WTC11 (cell line): ENCODE measurements around the gene JOSD2. TPM values are rescaled to one million over a fixed set of nuclear protein-coding genes. Genes with fewer than 3 reads are reported as not detected.

ENCODE experiments used
- ATF1 ChIP-seq: sonication (generic); formaldehyde crosslinking; IDR thresholded peaks from 2 replicates; pipeline ENCODE4 v1.8.1; 2023; ENCODE audit warnings: mild to moderate bottlenecking, moderate library complexity, missing genetic modification reagents
- CTCF ChIP-seq: fragments of 200-600 bp; IDR thresholded peaks from 2 replicates; pipeline ENCODE4 v1.8.0; 2022; ENCODE audit warnings: antibody characterized with exemption
- E2F4 ChIP-seq: sonication (generic); formaldehyde crosslinking; IDR thresholded peaks from 2 replicates; pipeline ENCODE4 v1.8.1; 2022; ENCODE audit warnings: low read depth, mild to moderate bottlenecking, moderate library complexity, missing genetic modification reagents, borderline replicate concordance
- ERG ChIP-seq: fragments of 250-450 bp; sonication (Bioruptor Pico); IDR thresholded peaks from 2 replicates; pipeline ENCODE4 v1.8.0; 2021; ENCODE audit warnings: mild to moderate bottlenecking
- FOXP4 ChIP-seq: sonication (generic); formaldehyde crosslinking; IDR thresholded peaks from 2 replicates; pipeline ENCODE4 v1.8.0; 2022; ENCODE audit warnings: mild to moderate bottlenecking, missing genetic modification reagents
- GABPB1 ChIP-seq: sonication (generic); formaldehyde crosslinking; IDR thresholded peaks from 2 replicates; pipeline ENCODE4 v1.8.1; 2023; ENCODE audit warnings: mild to moderate bottlenecking, missing genetic modification reagents
- HMGA2 ChIP-seq: fragments of 250-450 bp; sonication (Bioruptor Pico); IDR thresholded peaks from 2 replicates; pipeline ENCODE4 v1.4.0; 2021; ENCODE audit warnings: mild to moderate bottlenecking, moderate library complexity
- HMGXB4 ChIP-seq: sonication (generic); formaldehyde crosslinking; IDR thresholded peaks from 2 replicates; pipeline ENCODE4 v1.8.1; 2023; ENCODE audit warnings: mild to moderate bottlenecking, moderate library complexity, missing genetic modification reagents
- MAX ChIP-seq: sonication (generic); formaldehyde crosslinking; IDR thresholded peaks from 2 replicates; pipeline ENCODE4 v1.8.0; 2022; ENCODE audit warnings: mild to moderate bottlenecking, missing genetic modification reagents
- MXD4 ChIP-seq: fragments of 250-450 bp; sonication (Bioruptor Pico); IDR thresholded peaks from 2 replicates; pipeline ENCODE4 v1.8.0; 2021; ENCODE audit warnings: mild to moderate bottlenecking, moderate library complexity, borderline replicate concordance
- NFATC4 ChIP-seq: fragments of 250-450 bp; sonication (Bioruptor Pico); IDR thresholded peaks from 2 replicates; pipeline ENCODE4 v1.9.0; 2021; ENCODE audit warnings: mild to moderate bottlenecking
- NFE2L1 ChIP-seq: sonication (generic); formaldehyde crosslinking; IDR thresholded peaks from 2 replicates; pipeline ENCODE4 v1.8.1; 2023; ENCODE audit warnings: missing genetic modification reagents
- NR3C1 ChIP-seq: sonication (generic); formaldehyde crosslinking; conservative IDR thresholded peaks from 2 replicates; pipeline ENCODE4 v1.8.1; 2023; ENCODE audit warnings: low read depth, mild to moderate bottlenecking, missing genetic modification reagents
- SOX15 ChIP-seq: fragments of 250-450 bp; sonication (Bioruptor Pico); IDR thresholded peaks from 2 replicates; pipeline ENCODE4 v1.9.0; 2021; ENCODE audit warnings: mild to moderate bottlenecking
- SP1 ChIP-seq: sonication (generic); formaldehyde crosslinking; conservative IDR thresholded peaks from 2 replicates; pipeline ENCODE4 v1.8.1; 2022; ENCODE audit warnings: missing genetic modification reagents
- STAT6 ChIP-seq: sonication (generic); formaldehyde crosslinking; conservative IDR thresholded peaks from 2 replicates; pipeline ENCODE4 v1.8.1; 2023; ENCODE audit warnings: mild to moderate bottlenecking, low read depth, missing genetic modification reagents, moderate library complexity
- TCF7 ChIP-seq: sonication (generic); formaldehyde crosslinking; IDR thresholded peaks from 2 replicates; pipeline ENCODE4 v1.8.0; 2022; ENCODE audit warnings: mild to moderate bottlenecking, low read depth, missing genetic modification reagents, moderate library complexity
- TEAD4 ChIP-seq: sonication (generic); formaldehyde crosslinking; IDR thresholded peaks from 2 replicates; pipeline ENCODE4 v1.8.0; 2022; ENCODE audit warnings: mild to moderate bottlenecking, missing genetic modification reagents
- ZNF281 ChIP-seq: sonication (generic); formaldehyde crosslinking; IDR thresholded peaks from 2 replicates; pipeline ENCODE4 v1.8.0; 2023; ENCODE audit warnings: mild to moderate bottlenecking, missing genetic modification reagents
- ZNF317 ChIP-seq: sonication (generic); formaldehyde crosslinking; IDR thresholded peaks from 2 replicates; pipeline ENCODE4 v1.8.1; 2023; ENCODE audit warnings: low read depth, mild to moderate bottlenecking, moderate library complexity, missing genetic modification reagents, borderline replicate concordance
- ZNF416 ChIP-seq: fragments of 250-450 bp; sonication (Bioruptor Pico); IDR thresholded peaks from 2 replicates; pipeline ENCODE4 v1.9.0; 2021; ENCODE audit warnings: mild to moderate bottlenecking, inconsistent platforms
- ZNF512 ChIP-seq: sonication (generic); formaldehyde crosslinking; IDR thresholded peaks from 2 replicates; pipeline ENCODE4 v1.8.1; 2022; ENCODE audit warnings: missing genetic modification reagents, borderline replicate concordance
- total RNA-seq: library from RNA; stranded (reverse); gene quantifications from 3 replicates; pipeline ENCODE4 v1.2.3, GENCODE V29; 2021

JOSD2 gene
- total RNA-seq, 1 experiment from 2014 or later: 4.0 TPM

GRCh38 chr19:50511069-50511822 is at the start of gene JOSD2 (continued):
- TF ChIP-seq ATF1 (CRISPR knock-in tag) (no peak; the same call in 1 of the 2 replicates), GABPB1 (CRISPR knock-in tag) (peak; percentile 64; the same call in 1 of the 2 replicates), MXD4 (CRISPR knock-in tag) (no peak), ZNF281 (CRISPR knock-in tag) (peak; percentile 58; the same call in 1 of the 2 replicates), NFE2L1 (no peak), ZNF317 (no peak), HMGA2 (no peak), ZNF416 (CRISPR knock-in tag) (no peak), HMGXB4 (CRISPR knock-in tag) (no peak), CTCF (no peak), NFATC4 (CRISPR knock-in tag) (no peak), TCF7 (no peak), FOXP4 (no peak), SOX15 (no peak), ERG (CRISPR knock-in tag) (no peak), NR3C1 (CRISPR knock-in tag) (no peak), MAX (CRISPR knock-in tag) (peak; percentile 93), STAT6 (CRISPR knock-in tag) (no peak), E2F4 (CRISPR knock-in tag) (no peak), ZNF512 (CRISPR knock-in tag) (no peak), SP1 (CRISPR knock-in tag) (peak; percentile 80; the same call in 1 of the 2 replicates), TEAD4 (CRISPR knock-in tag) (no peak)
